GM12878 (cell line): Measurements from ENCODE around the gene DMRT1. TPM values are rescaled to one million over a fixed set of nuclear protein-coding genes. Genes with fewer than 3 reads are reported as not detected.
A peak's percentile ranks its signal among the peaks of the same experiment; 100 is the strongest.

Source experiments
- ATAC-seq: fragments of 200-7000 bp; cut with Tn5 transposase; 3 replicates; pipeline ENCODE4 v1.9.1; 2020; ENCODE audit warnings: mild to moderate bottlenecking, moderate library complexity
- BruUV-seq: library from RNA; stranded (reverse); fragments of 400-500 nt; replicated peaks from 2 replicates; lab custom pipeline; 2021; lab: Mats Ljungman, UMichigan
- CTCF ChIA-PET: fragments of 300-600 bp; sonication (Branson Sonifier 250); formaldehyde crosslinking; extraction: SDS; loops from one replicate; lab custom pipeline; 2021; ENCODE audit warnings: inconsistent platforms; lab: Yijun Ruan, JAX
- POLR2A ChIA-PET: fragments of 350-600 bp; formaldehyde crosslinking; extraction: SDS; loops from one replicate; lab custom pipeline; 2021; ENCODE audit warnings: inconsistent platforms; lab: Charles Lee
- RAD21 ChIA-PET: fragments of 300-600 bp; sonication (Branson Sonifier 250); formaldehyde crosslinking; loops from one replicate; lab custom pipeline; 2023; ENCODE audit warnings: antibody characterized with exemption; ENCODE audit not compliant: unreplicated experiment; lab: Charles Lee
- SMC1A ChIA-PET: fragments of 300-600 bp; sonication (Branson Sonifier 250); formaldehyde crosslinking; loops from one replicate; lab custom pipeline; 2023; ENCODE audit not compliant: unreplicated experiment, uncharacterized antibody; lab: Charles Lee
- DNase-seq: peaks from one replicate; pipeline ENCODE4 v3.0.0-alpha.2; 2011; ENCODE audit warnings: low read depth, low spot score
- FAIRE-seq: peaks from 3 replicates; lab custom pipeline; 2011; peaks lifted over from hg19 to GRCh38; lab: Jason Lieb, UNC
- H2AFZ ChIP-seq: 2 replicates; pipeline ENCODE4 v1.6.0; 2011; ENCODE audit warnings: low read depth, low read length, control low read depth; ENCODE audit not compliant: control insufficient read depth
- H3K27ac ChIP-seq: 2 replicates; pipeline ENCODE4 v1.5.1; 2011; ENCODE audit warnings: control low read depth; ENCODE audit not compliant: control insufficient read depth, insufficient read depth
- H3K27me3 ChIP-seq, 2 experiments: replicated peaks in 1 of 2; 2 replicates each; pipeline versions ENCODE4 v1.6.0 to v1.6.1; 2011; ENCODE audit warnings: low read length in 1 of 2; ENCODE audit not compliant: control insufficient read depth in 2 of 2, insufficient read depth in 2 of 2
- H3K36me3 ChIP-seq, 2 experiments: 2 replicates each; pipeline ENCODE4 v1.5.1; 2011; ENCODE audit warnings: low read length in 1 of 2; ENCODE audit not compliant: control insufficient read depth in 2 of 2, insufficient read depth in 2 of 2
- H3K4me1 ChIP-seq: 2 replicates; pipeline ENCODE4 v1.6.1; 2011; ENCODE audit warnings: mild to moderate bottlenecking, low read length, moderate library complexity, mixed read lengths; ENCODE audit not compliant: control insufficient read depth, insufficient read depth
- H3K4me2 ChIP-seq: 2 replicates; pipeline ENCODE4 v1.6.0; 2011; ENCODE audit warnings: control low read depth; ENCODE audit not compliant: control insufficient read depth, insufficient read depth
- H3K4me3 ChIP-seq: fragments of 200-600 bp; sonication (generic); 2 replicates; pipeline ENCODE4 v1.5.1; 2016
- H3K79me2 ChIP-seq: 2 replicates; pipeline ENCODE4 v1.6.0; 2011; ENCODE audit warnings: low read length; ENCODE audit not compliant: control insufficient read depth, insufficient read depth
- H3K9ac ChIP-seq: 2 replicates; pipeline ENCODE4 v1.8.0; 2011; ENCODE audit warnings: low read length, control low read depth, mixed read lengths; ENCODE audit not compliant: control insufficient read depth, insufficient read depth
- H3K9me3 ChIP-seq: replicated peaks from 3 replicates; pipeline ENCODE4 v1.5.1; 2011; ENCODE audit warnings: mild to moderate bottlenecking, low read length; ENCODE audit not compliant: control insufficient read depth, insufficient read depth
- H4K20me1 ChIP-seq: 2 replicates; pipeline ENCODE4 v1.6.0; 2011; ENCODE audit not compliant: control insufficient read depth, insufficient read depth
- CREM ChIP-seq: IDR thresholded peaks from 2 replicates; pipeline ENCODE4 v1.6.1; 2014; ENCODE audit warnings: antibody characterized with exemption, low read depth
- GATAD2B ChIP-seq: fragments of 450-650 bp; conservative IDR thresholded peaks from 2 replicates; pipeline ENCODE4 v1.6.1; 2017; ENCODE audit warnings: low read depth, mild to moderate bottlenecking, moderate library complexity
- IRF4 ChIP-seq: IDR thresholded peaks from 2 replicates; pipeline ENCODE4 v1.6.1; 2011; ENCODE audit warnings: low read depth, low read length
- LARP7 ChIP-seq: fragments of 450-650 bp; IDR thresholded peaks from 2 replicates; pipeline ENCODE4 v1.6.1; 2017; ENCODE audit warnings: mild to moderate bottlenecking
- NR2C1 ChIP-seq: fragments of 450-650 bp; IDR thresholded peaks from 2 replicates; pipeline ENCODE4 v1.6.1; 2017; ENCODE audit warnings: antibody characterized with exemption, mild to moderate bottlenecking, moderate library complexity
- PAX5 ChIP-seq: IDR thresholded peaks from 2 replicates; pipeline ENCODE4 v1.6.1; 2011; ENCODE audit warnings: low read depth, low read length, borderline replicate concordance
- YY1 ChIP-seq: IDR thresholded peaks from 2 replicates; pipeline ENCODE4 v1.6.1; 2011; ENCODE audit warnings: low read depth, mild to moderate bottlenecking, low read length
- ZNF24 ChIP-seq: fragments of 450-650 bp; IDR thresholded peaks from 2 replicates; pipeline ENCODE4 v1.6.1; 2017; ENCODE audit warnings: antibody characterized with exemption, mild to moderate bottlenecking
- WGBS: methylation state at CpG from one replicate; pipeline ENCODE4 v1.1.6; 2016; ENCODE audit warnings: low lambda C conversion rate; ENCODE audit not compliant: insufficient replicate concordance, insufficient coverage; ENCODE audit errors: missing lambda C conversion rate; 5-methylcytosine and 5-hydroxymethylcytosine counted together
- in situ Hi-C: fragments of 300-500 bp; cut with MboI; formaldehyde crosslinking; loops from 9 replicates; pipeline ENCODE4 v1.14.3; 2018; ENCODE audit warnings: mixed read lengths
- intact Hi-C: fragments of 100-400 bp; cut with micrococcal nuclease; formaldehyde crosslinking; loops from one replicate; pipeline ENCODE4 v1.14.2; 2022; ENCODE audit not compliant: unreplicated experiment
- polyA plus RNA-seq, 11 experiments: library from polyadenylated mRNA; depleted of rRNA in 4 of 11; unstranded in 6 of 11; stranded (reverse) in 5 of 11; fragments of >200 nt; fragmentation: Nextera tagmentation in 4 of 11; fragmentation: Illumina TruSeq in 1 of 11; extraction: Ambion mirVana in 4 of 11; extraction: Trizol in 1 of 11; gene quantifications; 1 replicate in 1 of 11; 2 replicates in 10 of 11; pipeline versions ENCODE4 v1.2.1 to v1.2.3, GENCODE V29; 2011 to 2016; ENCODE audit warnings: inconsistent platforms in 2 of 11, missing spikeins in 2 of 11, low read depth in 1 of 11
- total RNA-seq, 4 experiments: library from RNA; depleted of rRNA in 3 of 4; stranded (reverse); fragments of >200 nt in 3 of 4; fragmentation: Illumina TruSeq in 1 of 4; extraction: Trizol in 1 of 4; gene quantifications; 2 replicates each; pipeline versions ENCODE4 v1.2.1 to v1.2.3, GENCODE V29; 2013 to 2021
- TF ChIP-seq, protein P1 (sequence below): IDR thresholded peaks from 2 replicates; pipeline ENCODE4 v1.6.1; 2011; ENCODE audit warnings: low read depth, low read length, improper control_type of control experiment, borderline replicate concordance
- TF ChIP-seq, protein P2 (sequence below): fragments of 450-650 bp; IDR thresholded peaks from 2 replicates; pipeline ENCODE4 v1.6.1; 2016; ENCODE audit warnings: mild to moderate bottlenecking

DMRT1 gene
- total and polyA plus RNA-seq, 10 of the 15 experiments (the other 5 are each of a cell fraction or from before 2014, with no cell fraction given) = 0.06 to 1.9 (median 0.24) TPM

DNA sequence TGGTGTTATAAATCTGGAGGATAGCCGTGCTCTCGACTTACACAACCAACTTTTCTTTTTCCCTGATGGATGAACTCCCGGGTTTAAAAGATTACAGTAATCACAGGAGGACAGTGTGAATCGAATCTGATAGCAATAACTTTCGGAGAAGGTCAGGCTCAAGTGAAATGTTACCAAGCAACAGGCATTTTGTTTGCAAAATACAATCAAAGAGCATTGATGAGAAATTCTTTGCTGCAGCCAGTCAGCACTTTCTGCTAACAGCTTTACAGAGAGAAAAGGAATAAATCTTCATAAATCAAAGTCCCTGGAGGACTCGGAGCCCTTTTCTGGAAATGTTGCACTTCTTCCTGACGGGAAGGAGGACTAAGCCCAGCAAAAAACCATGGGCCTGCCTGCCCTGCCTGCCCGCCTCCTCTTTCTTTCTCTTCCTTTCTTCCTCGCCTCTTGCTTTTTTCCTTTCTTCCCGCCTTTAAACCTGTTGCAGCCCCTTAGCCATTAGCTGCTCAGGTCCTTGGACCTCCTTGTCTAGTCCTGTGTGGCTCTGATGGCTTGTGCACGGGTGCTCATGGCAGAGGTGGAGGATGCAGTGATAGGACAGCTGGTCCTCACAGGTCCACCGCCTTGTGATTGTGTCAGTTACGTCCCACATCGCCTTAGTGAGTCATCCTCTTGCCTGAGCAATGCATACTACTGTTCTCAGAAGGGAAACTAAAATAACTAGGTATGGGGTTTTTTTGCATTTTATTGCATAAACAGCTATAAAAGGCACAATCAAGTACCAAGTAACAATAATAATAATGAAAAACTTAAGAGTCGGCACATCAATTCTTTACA is 141.1 kb downstream of the DMRT1 start:
- intact Hi-C loops (no loop called here), in situ Hi-C loops (no loop called here)
- Histone ChIP-seq H3K27me3 (peaks cover 16 to 29% of the 10 kb centered on the region in 2 experiments), H3K36me3 (no peaks in the 10 kb centered on the region), H4K20me1 (no peaks in the 10 kb centered on the region; the same call in 1 of the 2 replicates), H3K4me2 (no peak overlapping the region), H2AFZ (no peak overlapping the region), H3K9me3 (no peaks in the 10 kb centered on the region), H3K9ac (no peak overlapping the region), H3K79me2 (no peaks in the 10 kb centered on the region), H3K4me1 (no peaks in the 10 kb centered on the region), H3K4me3 (no peak overlapping the region), H3K27ac (no peak overlapping the region)
- TF ChIP-seq LARP7 (no peak), IRF4 (no peak), PAX5 (no peak), GATAD2B (no peak), NR2C1 (no peak), YY1 (no peak), CREM (no peak), ZNF24 (no peak)
- TF ChIP-seq, protein P1, sequence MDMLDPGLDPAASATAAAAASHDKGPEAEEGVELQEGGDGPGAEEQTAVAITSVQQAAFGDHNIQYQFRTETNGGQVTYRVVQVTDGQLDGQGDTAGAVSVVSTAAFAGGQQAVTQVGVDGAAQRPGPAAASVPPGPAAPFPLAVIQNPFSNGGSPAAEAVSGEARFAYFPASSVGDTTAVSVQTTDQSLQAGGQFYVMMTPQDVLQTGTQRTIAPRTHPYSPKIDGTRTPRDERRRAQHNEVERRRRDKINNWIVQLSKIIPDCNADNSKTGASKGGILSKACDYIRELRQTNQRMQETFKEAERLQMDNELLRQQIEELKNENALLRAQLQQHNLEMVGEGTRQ = no peak
- TF ChIP-seq, protein P2, sequence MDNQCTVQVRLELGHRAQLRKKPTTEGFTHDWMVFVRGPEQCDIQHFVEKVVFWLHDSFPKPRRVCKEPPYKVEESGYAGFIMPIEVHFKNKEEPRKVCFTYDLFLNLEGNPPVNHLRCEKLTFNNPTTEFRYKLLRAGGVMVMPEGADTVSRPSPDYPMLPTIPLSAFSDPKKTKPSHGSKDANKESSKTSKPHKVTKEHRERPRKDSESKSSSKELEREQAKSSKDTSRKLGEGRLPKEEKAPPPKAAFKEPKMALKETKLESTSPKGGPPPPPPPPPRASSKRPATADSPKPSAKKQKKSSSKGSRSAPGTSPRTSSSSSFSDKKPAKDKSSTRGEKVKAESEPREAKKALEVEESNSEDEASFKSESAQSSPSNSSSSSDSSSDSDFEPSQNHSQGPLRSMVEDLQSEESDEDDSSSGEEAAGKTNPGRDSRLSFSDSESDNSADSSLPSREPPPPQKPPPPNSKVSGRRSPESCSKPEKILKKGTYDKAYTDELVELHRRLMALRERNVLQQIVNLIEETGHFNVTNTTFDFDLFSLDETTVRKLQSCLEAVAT = no peak
- DNase-seq (no peak), ATAC-seq (peak; percentile 82), FAIRE-seq (no peak)
- ChIA-PET CTCF (interaction anchor here (0.6 to 0.9 kb wide), 3 partner anchors 56 to 109 kb away, joined by 3 read pairs; no protein-coding TSS in a partner anchor), POLR2A (interaction anchor here (0.5 kb wide), 1 partner anchor 81 kb away, joined by 3 read pairs; no protein-coding TSS in a partner anchor), RAD21 (no interaction called here), SMC1A (interaction anchor here (0.9 kb wide), 1 partner anchor 21 kb away, joined by 3 read pairs; no protein-coding TSS in a partner anchor)
- BruUV-seq = no TSS peak
- 28% methylated on average over 15 of the region's 15 CpGs for WGBS
